Activated CD8-positive, alpha-beta T cell treated with anti-CD3 and anti-CD28 coated beads for 36 hours (primary cell): Measurements from ENCODE around the gene SFRP5. TPM values are rescaled to one million over a fixed set of nuclear protein-coding genes. Genes with fewer than 3 reads are reported as not detected.

Source experiments
- ATAC-seq: fragments of 200-7000 bp; cut with Tn5 transposase; one replicate; pipeline ENCODE4 v1.10.0; 2021; ENCODE audit warnings: mild to moderate bottlenecking, moderate library complexity
- CTCF ChIA-PET: fragments of 350-600 bp; sonication (Branson Sonifier 250); formaldehyde crosslinking; loops from one replicate; lab custom pipeline; 2021; ENCODE audit warnings: antibody characterized with exemption; lab: Charles Lee
- POLR2A ChIA-PET: fragments of 350-600 bp; sonication (Branson Sonifier 250); formaldehyde crosslinking; loops from one replicate; lab custom pipeline; 2021; ENCODE audit warnings: antibody characterized with exemption; lab: Charles Lee
- DNase-seq: peaks from one replicate; pipeline ENCODE4 v3.0.0-alpha.2; 2020
- H3K27ac Mint-ChIP-seq: one replicate; pipeline ENCODE4 v1.8.0; 2021; ENCODE audit warnings: mild to moderate bottlenecking, mixed read lengths
- H3K27me3 Mint-ChIP-seq: one replicate; pipeline ENCODE4 v1.8.0; 2021; ENCODE audit warnings: mixed read lengths
- H3K36me3 Mint-ChIP-seq: one replicate; pipeline ENCODE4 v1.8.0; 2021; ENCODE audit warnings: low read depth, mixed read lengths
- H3K4me1 Mint-ChIP-seq: one replicate; pipeline ENCODE4 v1.8.0; 2021; ENCODE audit warnings: low read depth, mixed read lengths
- H3K4me3 Mint-ChIP-seq: one replicate; pipeline ENCODE4 v1.8.0; 2021; ENCODE audit warnings: mild to moderate bottlenecking, moderate library complexity, mixed read lengths
- H3K9me3 Mint-ChIP-seq: one replicate; pipeline ENCODE4 v1.8.0; 2021; ENCODE audit warnings: mixed read lengths
- intact Hi-C: fragments of 100-400 bp; cut with micrococcal nuclease; formaldehyde crosslinking; loops from one replicate; pipeline ENCODE4 v1.10.0; 2022
- total RNA-seq, 2 experiments: library from RNA; stranded (reverse); gene quantifications; one replicate each; pipeline ENCODE4 v1.2.3, GENCODE V29; 2021
- TF ChIP-seq, protein P1 (sequence below): fragments of 200-600 bp; IDR thresholded peaks from one replicate; pipeline ENCODE4 v1.8.0; 2022; ENCODE audit warnings: antibody characterized with exemption, mild to moderate bottlenecking

SFRP5 gene
- total RNA-seq, 2 experiments from 2014 or later: 0.60 to 0.74 TPM

GRCh38 chr10:97752956-97753355, 18.8 kb downstream of the SFRP5 start:
- DNase-seq (no peak), ATAC-seq (no peak)
- CTCF ChIA-PET: interaction anchor here (1.6 to 2.4 kb wide), 2 partner anchors 44 to 51 kb away, joined by 5 to 7 read pairs; no protein-coding TSS in a partner anchor

DNA sequence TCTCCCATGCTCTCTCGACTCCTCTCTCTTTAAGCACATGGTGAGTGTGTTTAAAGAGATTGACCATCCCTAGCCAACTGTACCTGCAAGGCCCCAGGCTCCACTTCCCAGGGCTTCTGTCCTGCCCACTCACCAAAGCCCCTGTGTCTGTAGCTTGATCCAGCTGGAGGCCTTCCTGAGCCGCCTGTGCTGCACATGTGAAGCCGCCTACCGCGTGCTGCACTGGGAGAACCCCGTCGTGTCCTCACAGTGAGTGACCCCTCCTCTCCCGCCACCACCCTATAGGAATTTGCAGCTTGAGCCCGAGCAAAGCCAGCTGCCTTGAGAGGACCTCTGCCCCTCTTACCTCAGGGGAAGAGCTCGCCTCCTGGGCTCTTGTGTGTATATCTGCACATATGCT, 23.7 kb downstream of the SFRP5 start:
- Mint-ChIP-seq H3K9me3 (no peaks in the 10 kb centered on the region), H3K4me1 (peaks cover 12% of the 10 kb centered on the region), H3K27ac (no peak overlapping the region), H3K4me3 (no peak overlapping the region), H3K27me3 (no peaks in the 10 kb centered on the region), H3K36me3 (peaks cover 37% of the 10 kb centered on the region)
- POLR2A ChIA-PET: no interaction called here
- ATAC-seq (no peak), DNase-seq (no peak)
- intact Hi-C loops: no loop called here
- CTCF ChIA-PET: interaction anchor here (1.2 to 2.5 kb wide), 8 partner anchors 9 to 121 kb away, joined by 4 to 8 read pairs (median 6); partner anchors contain the start of gene ZFYVE27
- TF ChIP-seq, protein P1, sequence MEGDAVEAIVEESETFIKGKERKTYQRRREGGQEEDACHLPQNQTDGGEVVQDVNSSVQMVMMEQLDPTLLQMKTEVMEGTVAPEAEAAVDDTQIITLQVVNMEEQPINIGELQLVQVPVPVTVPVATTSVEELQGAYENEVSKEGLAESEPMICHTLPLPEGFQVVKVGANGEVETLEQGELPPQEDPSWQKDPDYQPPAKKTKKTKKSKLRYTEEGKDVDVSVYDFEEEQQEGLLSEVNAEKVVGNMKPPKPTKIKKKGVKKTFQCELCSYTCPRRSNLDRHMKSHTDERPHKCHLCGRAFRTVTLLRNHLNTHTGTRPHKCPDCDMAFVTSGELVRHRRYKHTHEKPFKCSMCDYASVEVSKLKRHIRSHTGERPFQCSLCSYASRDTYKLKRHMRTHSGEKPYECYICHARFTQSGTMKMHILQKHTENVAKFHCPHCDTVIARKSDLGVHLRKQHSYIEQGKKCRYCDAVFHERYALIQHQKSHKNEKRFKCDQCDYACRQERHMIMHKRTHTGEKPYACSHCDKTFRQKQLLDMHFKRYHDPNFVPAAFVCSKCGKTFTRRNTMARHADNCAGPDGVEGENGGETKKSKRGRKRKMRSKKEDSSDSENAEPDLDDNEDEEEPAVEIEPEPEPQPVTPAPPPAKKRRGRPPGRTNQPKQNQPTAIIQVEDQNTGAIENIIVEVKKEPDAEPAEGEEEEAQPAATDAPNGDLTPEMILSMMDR: no peak

More at GRCh38 chr10:97752956-97753355, 18.8 kb downstream of the SFRP5 start:
- H3K4me1 Mint-ChIP-seq: no peaks in the 10 kb centered on the region
- POLR2A ChIA-PET: interaction anchor here (0.8 kb wide), 1 partner anchor 10 kb away, joined by 3 read pairs; no protein-coding TSS in a partner anchor
- H3K9me3 Mint-ChIP-seq: no peaks in the 10 kb centered on the region
- H3K27me3 Mint-ChIP-seq: no peaks in the 10 kb centered on the region
- no peak overlapping the region for H3K27ac Mint-ChIP-seq
- TF ChIP-seq, protein P1: no peak
- no peak overlapping the region for H3K4me3 Mint-ChIP-seq
- intact Hi-C loops: no loop called here
- H3K36me3 Mint-ChIP-seq: peaks cover 39% of the 10 kb centered on the region

- TF ChIP-seq, protein P1: no peak
- ChIA-PET CTCF (interaction anchor here (1.3 to 2.5 kb wide), 6 partner anchors 11 to 122 kb away, joined by 4 to 8 read pairs (median 6); partner anchors contain the start of gene ZFYVE27), POLR2A (no interaction called here)
- Mint-ChIP-seq H3K9me3 (no peaks in the 10 kb centered on the region), H3K27me3 (no peaks in the 10 kb centered on the region), H3K27ac (no peak overlapping the region), H3K4me1 (peaks cover 16% of the 10 kb centered on the region), H3K36me3 (peaks cover 37% of the 10 kb centered on the region), H3K4me3 (no peak overlapping the region)
- intact Hi-C loops: no loop called here
- ATAC-seq (no peak), DNase-seq (no peak)
These were observed 24.2 kb downstream of the SFRP5 start for GRCh38 chr10:97747573-97747972.

GRCh38 chr10:97744405-97745035, 27.3 kb downstream of the SFRP5 start:
- Mint-ChIP-seq H3K4me3 (no peak overlapping the region), H3K27me3 (no peaks in the 10 kb centered on the region), H3K9me3 (no peaks in the 10 kb centered on the region), H3K27ac (no peak overlapping the region), H3K36me3 (peaks cover 50% of the 10 kb centered on the region), H3K4me1 (peaks cover 38% of the 10 kb centered on the region)
- ChIA-PET CTCF (interaction anchor here (0.8 to 1.8 kb wide), 6 partner anchors 10 to 49 kb away, joined by 3 to 11 read pairs (median 6); no protein-coding TSS in a partner anchor), POLR2A (interaction anchor here (1.0 to 1.3 kb wide), 2 partner anchors 10 to 47 kb away, joined by 3 to 5 read pairs; no protein-coding TSS in a partner anchor)
- intact Hi-C loops: no loop called here
- ATAC-seq (no peak), DNase-seq (no peak)
- TF ChIP-seq, protein P1: no peak
